ENCODE measurements around the gene CSNK2A1. TPM values are rescaled to one million over a fixed set of nuclear protein-coding genes. Genes with fewer than 3 reads are reported as not detected.

Gene CSNK2A1
- total and polyA plus RNA-seq, 2 donors (not counting 3 experiments of a cell fraction or from before 2014, with no cell fraction given) = 68.4 to 142 TPM

DNA sequence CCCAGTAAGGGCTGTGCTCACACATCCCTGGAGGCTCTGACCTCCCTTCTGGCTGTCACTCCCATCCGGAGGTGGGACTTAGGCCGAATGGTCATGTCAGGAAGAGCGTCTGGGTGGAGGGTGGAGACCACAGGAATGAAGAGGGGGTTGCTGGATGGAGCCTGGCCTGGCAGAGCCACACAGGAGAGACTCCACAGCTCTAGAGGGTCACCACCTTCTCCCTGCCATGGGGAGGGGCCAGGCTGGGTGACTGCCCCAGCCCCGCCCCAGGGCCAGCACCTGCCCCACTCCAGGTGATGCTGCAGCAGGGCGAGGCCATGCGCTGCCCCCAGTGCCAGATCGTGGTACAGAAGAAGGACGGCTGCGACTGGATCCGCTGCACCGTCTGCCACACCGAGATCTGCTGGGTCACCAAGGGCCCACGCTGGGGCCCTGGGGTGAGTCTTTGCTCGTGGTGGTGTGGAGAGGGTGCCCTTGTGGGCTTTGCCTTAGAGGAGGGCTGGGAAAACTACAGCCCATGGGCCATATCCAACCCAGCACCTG, 114.9 kb downstream of the CSNK2A1 start:
- dilution Hi-C loops (cut with MboI; ENCODE audit: extremely low pct_ligation_motif_present, low sequenced_read_pairs) = no loop called here
- no peak overlapping the region for H3K4me3 ChIP-seq (replicated peaks in 1 of 3; ENCODE audit: insufficient read depth in 1 of 3, low read depth in 1 of 3, low read length in 3 of 3)
- H3K4me2 ChIP-seq (ENCODE audit: insufficient read depth, low read length) = no peak overlapping the region
- DNase-seq (ENCODE audit: low read depth, low spot score) (no peak), FAIRE-seq (no peak)
- no TSS peak for BruUV-seq (replicated peaks)
- intact Hi-C loops (cut with micrococcal nuclease) = no loop called here
- no peaks in the 10 kb centered on the region for H3K27me3 ChIP-seq (ENCODE audit: control insufficient read depth in 2 of 2, insufficient read depth in 2 of 2, low read length in 2 of 2)
- no peak overlapping the region for H3K27ac ChIP-seq (ENCODE audit: insufficient read depth, low read depth, low read length)
- no peaks in the 10 kb centered on the region for H4K20me1 ChIP-seq (replicated peaks; ENCODE audit: control insufficient read depth, extremely low read depth, insufficient read depth, low read length)
- H3K9me3 ChIP-seq (replicated peaks; ENCODE audit: control insufficient read depth, insufficient read depth, low read length) = no peaks in the 10 kb centered on the region
- POLR2A ChIA-PET = no interaction called here
- no peak overlapping the region for H2AFZ ChIP-seq (ENCODE audit: low read depth, low read length)
- peaks cover 0 to 25% of the 10 kb centered on the region in 2 experiments for H3K36me3 ChIP-seq (ENCODE audit: control insufficient read depth in 2 of 2, extremely low read depth in 1 of 2, insufficient read depth in 2 of 2, low read length in 2 of 2)
- H3K79me2 ChIP-seq (ENCODE audit: control insufficient read depth, insufficient read depth, low read length) = no peaks in the 10 kb centered on the region
- no peak for TF ChIP-seq GATA2 (IDR thresholded peaks at IDR 0.05; ENCODE audit: insufficient read depth, insufficient read length, low read depth, low read length)
- CTCF ChIA-PET = interaction anchor here (5.3 kb wide), 1 partner anchor 75 kb away, joined by 120 read pairs; no protein-coding TSS in a partner anchor
- H3K4me1 ChIP-seq (ENCODE audit: control insufficient read depth, extremely low read depth, insufficient read depth, low read length) = no peaks in the 10 kb centered on the region
- no peak overlapping the region for H3K9ac ChIP-seq (replicated peaks; ENCODE audit: extremely low read depth, insufficient read depth, low read length)
- H3K9me1 ChIP-seq (replicated peaks; ENCODE audit: control insufficient read depth, extremely low read depth, insufficient read depth, low read length) = no peaks in the 10 kb centered on the region

DNA sequence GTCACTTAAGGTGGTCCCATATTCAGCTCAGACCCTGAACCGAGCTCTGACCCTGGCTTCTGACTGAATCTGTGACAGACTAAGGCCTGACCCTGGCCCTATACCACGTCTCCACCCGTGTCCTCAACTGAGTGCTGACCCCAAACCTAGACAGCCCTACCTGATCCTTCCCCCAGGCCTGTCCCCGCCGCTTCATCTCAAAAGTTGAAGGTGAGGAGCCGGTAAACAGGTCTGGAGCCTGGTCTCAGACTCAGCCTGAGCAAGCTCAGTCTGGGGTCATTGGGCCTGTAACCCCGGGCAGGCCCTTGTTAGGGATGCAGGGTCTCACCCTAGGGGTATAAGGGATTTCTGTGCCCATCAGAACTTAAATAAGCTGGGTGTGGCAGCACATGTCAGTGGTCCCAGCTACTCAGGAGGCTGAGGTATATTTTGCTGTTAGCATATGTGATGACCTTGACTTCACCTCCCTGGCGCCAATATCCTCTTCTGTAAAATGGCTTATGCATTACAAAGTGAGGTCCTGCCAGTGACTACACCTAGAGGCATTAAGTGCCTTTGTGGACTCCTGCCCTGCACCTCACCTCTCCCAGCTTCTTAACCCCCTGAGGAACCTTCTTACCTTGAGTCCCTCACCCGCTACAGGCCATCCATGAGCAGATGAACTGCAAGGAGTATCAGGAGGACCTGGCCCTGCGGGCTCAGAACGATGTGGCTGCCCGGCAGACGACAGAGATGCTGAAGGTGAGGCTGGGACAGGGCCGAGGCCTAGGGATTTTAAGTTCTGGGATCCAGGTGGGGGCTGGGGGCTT, 115.5 kb downstream of the CSNK2A1 start:
- BruUV-seq (replicated peaks) = no TSS peak
- Histone ChIP-seq H4K20me1 (replicated peaks; ENCODE audit: control insufficient read depth, extremely low read depth, insufficient read depth, low read length) (no peaks in the 10 kb centered on the region), H3K27ac (ENCODE audit: insufficient read depth, low read depth, low read length) (no peak overlapping the region), H3K9me1 (replicated peaks; ENCODE audit: control insufficient read depth, extremely low read depth, insufficient read depth, low read length) (no peaks in the 10 kb centered on the region), H3K4me3 (replicated peaks in 1 of 3; ENCODE audit: insufficient read depth in 1 of 3, low read depth in 1 of 3, low read length in 3 of 3) (no peak overlapping the region), H2AFZ (ENCODE audit: low read depth, low read length) (no peak overlapping the region), H3K36me3 (ENCODE audit: control insufficient read depth in 2 of 2, extremely low read depth in 1 of 2, insufficient read depth in 2 of 2, low read length in 2 of 2) (peaks cover 0 to 26% of the 10 kb centered on the region in 2 experiments), H3K4me1 (ENCODE audit: control insufficient read depth, extremely low read depth, insufficient read depth, low read length) (no peaks in the 10 kb centered on the region), H3K4me2 (ENCODE audit: insufficient read depth, low read length) (no peak overlapping the region), H3K9ac (replicated peaks; ENCODE audit: extremely low read depth, insufficient read depth, low read length) (no peak overlapping the region), H3K79me2 (ENCODE audit: control insufficient read depth, insufficient read depth, low read length) (no peaks in the 10 kb centered on the region), H3K27me3 (ENCODE audit: control insufficient read depth in 2 of 2, insufficient read depth in 2 of 2, low read length in 2 of 2) (no peaks in the 10 kb centered on the region), H3K9me3 (replicated peaks; ENCODE audit: control insufficient read depth, insufficient read depth, low read length) (no peaks in the 10 kb centered on the region)
- intact Hi-C loops (cut with micrococcal nuclease) (no loop called here), dilution Hi-C loops (cut with MboI; ENCODE audit: extremely low pct_ligation_motif_present, low sequenced_read_pairs) (no loop called here)
- no peak for FAIRE-seq
- POLR2A ChIA-PET = no interaction called here
- CTCF ChIA-PET = interaction anchor here (1.0 to 5.3 kb wide), 2 partner anchors 17 to 74 kb away, joined by 5 to 120 read pairs; no protein-coding TSS in a partner anchor
- TF ChIP-seq MYC (IDR thresholded peaks at IDR 0.05; ENCODE audit: low read depth, low read length) (no peak), EZH2 (IDR thresholded peaks at IDR 0.05; ENCODE audit: borderline replicate concordance, low read depth, low read length, severe bottlenecking) (no peak), FOS (IDR thresholded peaks at IDR 0.05; ENCODE audit: borderline replicate concordance, insufficient read depth, low read length) (no peak), POLR2AphosphoS5 (IDR thresholded peaks at IDR 0.05; ENCODE audit: insufficient read depth, low read depth, low read length) (no peak), GATA2 (IDR thresholded peaks at IDR 0.05; ENCODE audit: insufficient read depth, insufficient read length, low read depth, low read length) (no peak), JUN (IDR thresholded peaks at IDR 0.05; ENCODE audit: borderline replicate concordance, insufficient read depth, insufficient read length, low read depth) (no peak), POLR2A (IDR thresholded peaks at IDR 0.05; ENCODE audit: low read depth, low read length) (no peak)
- TF ChIP-seq, protein P1, sequence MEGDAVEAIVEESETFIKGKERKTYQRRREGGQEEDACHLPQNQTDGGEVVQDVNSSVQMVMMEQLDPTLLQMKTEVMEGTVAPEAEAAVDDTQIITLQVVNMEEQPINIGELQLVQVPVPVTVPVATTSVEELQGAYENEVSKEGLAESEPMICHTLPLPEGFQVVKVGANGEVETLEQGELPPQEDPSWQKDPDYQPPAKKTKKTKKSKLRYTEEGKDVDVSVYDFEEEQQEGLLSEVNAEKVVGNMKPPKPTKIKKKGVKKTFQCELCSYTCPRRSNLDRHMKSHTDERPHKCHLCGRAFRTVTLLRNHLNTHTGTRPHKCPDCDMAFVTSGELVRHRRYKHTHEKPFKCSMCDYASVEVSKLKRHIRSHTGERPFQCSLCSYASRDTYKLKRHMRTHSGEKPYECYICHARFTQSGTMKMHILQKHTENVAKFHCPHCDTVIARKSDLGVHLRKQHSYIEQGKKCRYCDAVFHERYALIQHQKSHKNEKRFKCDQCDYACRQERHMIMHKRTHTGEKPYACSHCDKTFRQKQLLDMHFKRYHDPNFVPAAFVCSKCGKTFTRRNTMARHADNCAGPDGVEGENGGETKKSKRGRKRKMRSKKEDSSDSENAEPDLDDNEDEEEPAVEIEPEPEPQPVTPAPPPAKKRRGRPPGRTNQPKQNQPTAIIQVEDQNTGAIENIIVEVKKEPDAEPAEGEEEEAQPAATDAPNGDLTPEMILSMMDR (IDR thresholded peaks at IDR 0.05; ENCODE audit: extremely low read depth in 1 of 2, insufficient read depth in 1 of 2, low read depth in 1 of 2, low read length in 2 of 2) = no peak
- TF ChIP-seq, protein P2, sequence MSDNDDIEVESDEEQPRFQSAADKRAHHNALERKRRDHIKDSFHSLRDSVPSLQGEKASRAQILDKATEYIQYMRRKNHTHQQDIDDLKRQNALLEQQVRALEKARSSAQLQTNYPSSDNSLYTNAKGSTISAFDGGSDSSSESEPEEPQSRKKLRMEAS (IDR thresholded peaks at IDR 0.05; ENCODE audit: insufficient read depth, insufficient read length) = no peak
- no peak for DNase-seq (ENCODE audit: low read depth, low spot score)

All from endothelial cell of umbilical vein (primary cell).